ENCODE results near the gene MCF2L. TPM values are rescaled to one million over a fixed set of nuclear protein-coding genes. Genes with fewer than 3 reads are reported as not detected.

MCF2L gene
- total and polyA plus RNA-seq, 10 of the 15 experiments (the other 5 are each of a cell fraction or from before 2014, with no cell fraction given): 0.06 to 1.1 (median 0.21) TPM; not detected in 2

GRCh38 chr13:113114511-113115362, 145.7 kb downstream of the MCF2L start:
- Histone ChIP-seq H3K4me2 (ENCODE audit: control insufficient read depth, insufficient read depth) (no peak overlapping the region), H3K9ac (ENCODE audit: control insufficient read depth, insufficient read depth, low read length) (no peak overlapping the region), H4K20me1 (ENCODE audit: control insufficient read depth, insufficient read depth) (no peaks in the 10 kb centered on the region), H3K4me3 (no peak overlapping the region), H2AFZ (ENCODE audit: control insufficient read depth, low read depth, low read length) (no peak overlapping the region), H3K9me3 (replicated peaks; ENCODE audit: control insufficient read depth, insufficient read depth, low read length) (no peaks in the 10 kb centered on the region; the same call in 2 of the 3 replicates), H3K27me3 (replicated peaks in 1 of 2; ENCODE audit: control insufficient read depth in 2 of 2, insufficient read depth in 2 of 2, low read length in 1 of 2) (no peaks in the 10 kb centered on the region), H3K79me2 (ENCODE audit: control insufficient read depth, insufficient read depth, low read length) (no peaks in the 10 kb centered on the region), H3K36me3 (ENCODE audit: control insufficient read depth in 2 of 2, insufficient read depth in 2 of 2, low read length in 1 of 2) (no peaks in the 10 kb centered on the region), H3K27ac (ENCODE audit: control insufficient read depth, insufficient read depth) (no peak overlapping the region), H3K4me1 (ENCODE audit: control insufficient read depth, insufficient read depth, low read length) (no peaks in the 10 kb centered on the region)
- TF ChIP-seq NBN (IDR thresholded peaks at IDR 0.05): no peak
- TF ChIP-seq USF2 (IDR thresholded peaks at IDR 0.05; ENCODE audit: borderline replicate concordance, low read depth, low read length): no peak
- FAIRE-seq (no peak), ATAC-seq (no peak), DNase-seq (ENCODE audit: low read depth, low spot score) (no peak)
- ChIA-PET CTCF (no interaction called here), POLR2A (no interaction called here), RAD21 (ENCODE audit: unreplicated experiment) (no interaction called here), SMC1A (ENCODE audit: uncharacterized antibody, unreplicated experiment) (interaction anchor here (0.6 kb wide), 1 partner anchor 67 kb away, joined by 3 read pairs; no protein-coding TSS in a partner anchor)
- WGBS (ENCODE audit: insufficient coverage, insufficient replicate concordance, low lambda C conversion rate, missing lambda C conversion rate): 48% methylated on average over 17 of the region's 17 CpGs
- intact Hi-C loops (cut with micrococcal nuclease; ENCODE audit: unreplicated experiment): no loop called here
- in situ Hi-C loops (cut with MboI): no loop called here
- BruUV-seq (replicated peaks): no TSS peak

GRCh38 chr13:113115363-113116205, 146.6 kb downstream of the MCF2L start:
- intact Hi-C loops (cut with micrococcal nuclease; ENCODE audit: unreplicated experiment): no loop called here
- Histone ChIP-seq H3K27ac (ENCODE audit: control insufficient read depth, insufficient read depth) (no peak overlapping the region), H3K27me3 (replicated peaks in 1 of 2; ENCODE audit: control insufficient read depth in 2 of 2, insufficient read depth in 2 of 2, low read length in 1 of 2) (no peaks in the 10 kb centered on the region), H3K36me3 (ENCODE audit: control insufficient read depth in 2 of 2, insufficient read depth in 2 of 2, low read length in 1 of 2) (no peaks in the 10 kb centered on the region), H3K79me2 (ENCODE audit: control insufficient read depth, insufficient read depth, low read length) (no peaks in the 10 kb centered on the region), H4K20me1 (ENCODE audit: control insufficient read depth, insufficient read depth) (no peaks in the 10 kb centered on the region), H2AFZ (ENCODE audit: control insufficient read depth, low read depth, low read length) (no peak overlapping the region), H3K4me1 (ENCODE audit: control insufficient read depth, insufficient read depth, low read length) (no peaks in the 10 kb centered on the region), H3K4me2 (ENCODE audit: control insufficient read depth, insufficient read depth) (no peak overlapping the region), H3K4me3 (no peak overlapping the region), H3K9ac (ENCODE audit: control insufficient read depth, insufficient read depth, low read length) (no peak overlapping the region), H3K9me3 (replicated peaks; ENCODE audit: control insufficient read depth, insufficient read depth, low read length) (no peaks in the 10 kb centered on the region; the same call in 2 of the 3 replicates)
- BruUV-seq (replicated peaks): no TSS peak
- ChIA-PET CTCF (no interaction called here), RAD21 (ENCODE audit: unreplicated experiment) (no interaction called here), SMC1A (ENCODE audit: uncharacterized antibody, unreplicated experiment) (interaction anchor here (0.6 kb wide), 1 partner anchor 66 kb away, joined by 3 read pairs; no protein-coding TSS in a partner anchor), POLR2A (no interaction called here)
- no peak for DNase-seq (ENCODE audit: low read depth, low spot score)
- TF ChIP-seq NRF1 (conservative IDR thresholded peaks at IDR 0.05; ENCODE audit: low read depth, low read length) (no peak), ZZZ3 (IDR thresholded peaks at IDR 0.05; ENCODE audit: control insufficient read depth, insufficient read length, low read depth) (no peak), ETV6 (conservative IDR thresholded peaks at IDR 0.05 in 1 of 2, IDR thresholded peaks at IDR 0.05 in 1 of 2; ENCODE audit: borderline replicate concordance in 1 of 2, low read depth in 1 of 2) (no peak), ATF3 (IDR thresholded peaks at IDR 0.05; ENCODE audit: borderline replicate concordance, extremely low read depth, low read depth, low read length) (no peak), MTA2 (IDR thresholded peaks at IDR 0.05; ENCODE audit: low read depth) (no peak), JUND (IDR thresholded peaks at IDR 0.05; ENCODE audit: low read depth, low read length) (no peak), ASH2L (IDR thresholded peaks at IDR 0.05; ENCODE audit: borderline replicate concordance, low read depth) (no peak), SKIL (IDR thresholded peaks at IDR 0.05; ENCODE audit: low read depth, poor library complexity, severe bottlenecking) (no peak)
- in situ Hi-C loops (cut with MboI): no loop called here
- WGBS (ENCODE audit: insufficient coverage, insufficient replicate concordance, low lambda C conversion rate, missing lambda C conversion rate): 48% methylated on average over 21 of the region's 21 CpGs
- ATAC-seq: no peak
- no peak for FAIRE-seq
